ENCODE data around the gene SESN3. TPM values are rescaled to one million over a fixed set of nuclear protein-coding genes. Genes with fewer than 3 reads are reported as not detected.

The SESN3 gene
- total RNA-seq, 1 experiment from 2014 or later, result 1.4 TPM

DNA sequence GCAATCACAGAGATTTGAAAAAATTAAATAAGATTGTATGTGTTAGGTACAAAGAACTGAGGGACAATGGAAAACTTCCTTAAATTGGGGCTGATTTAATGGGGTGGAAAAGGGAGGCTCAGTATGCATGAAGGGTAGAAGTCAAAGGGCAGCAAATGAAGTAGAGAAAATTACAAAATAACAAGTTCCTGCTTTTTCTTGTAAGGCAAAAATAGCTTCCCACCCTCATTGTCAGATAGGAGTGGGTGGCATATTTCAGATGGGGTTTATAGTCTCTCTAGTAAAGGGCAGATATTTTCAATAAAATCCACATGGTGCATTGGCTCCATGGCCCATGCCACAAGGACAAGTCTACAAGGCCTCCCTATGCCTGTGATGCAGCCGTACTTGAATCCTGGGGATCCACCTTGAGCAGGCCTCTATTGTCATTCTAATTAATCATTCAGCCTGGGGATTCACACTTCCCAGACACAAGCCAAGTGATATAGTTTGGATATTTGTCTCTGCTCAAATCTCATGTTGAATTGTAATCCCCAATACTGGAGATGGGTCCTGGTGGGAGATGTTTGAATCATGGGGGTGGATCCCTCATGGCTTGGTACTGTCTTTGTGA is 36.7 kb upstream of the SESN3 start:
- CTCF ChIA-PET, result no interaction called here
- DNase-seq (ENCODE audit: low read depth, low spot score) (no peak), ATAC-seq (no peak)
- no peak overlapping the region for H3K4me3 ChIP-seq (ENCODE audit: low read depth in 2 of 2, low read length in 2 of 2)
- no peak overlapping the region for H3K27ac ChIP-seq (ENCODE audit: low read length)
- no peaks in the 10 kb centered on the region for H3K4me1 ChIP-seq (ENCODE audit: control insufficient read depth, insufficient read depth, low read length)
- in situ Hi-C loops (cut with HindIII; ENCODE audit: low pct_unique_long_range_greater_than_20kb, low sequenced_read_pairs), result no loop called here
- no TSS peak for BruUV-seq (replicated peaks)
- POLR2A ChIA-PET, result no interaction called here
- intact Hi-C loops (cut with micrococcal nuclease; ENCODE audit: unreplicated experiment), result no loop called here
- H3K27me3 ChIP-seq (ENCODE audit: control insufficient read depth, insufficient read depth, low read length), result no peaks in the 10 kb centered on the region; the same call in 1 of the 2 replicates
- TF ChIP-seq SIN3A (IDR thresholded peaks at IDR 0.05; ENCODE audit: borderline replicate concordance, insufficient read depth, low read depth, low read length) (no peak), POLR2AphosphoS5 (IDR thresholded peaks at IDR 0.05; ENCODE audit: low read depth, low read length) (no peak), TCF7L2 (IDR thresholded peaks at IDR 0.05; ENCODE audit: low read depth, low read length) (no peak)
- TF ChIP-seq, protein P1, sequence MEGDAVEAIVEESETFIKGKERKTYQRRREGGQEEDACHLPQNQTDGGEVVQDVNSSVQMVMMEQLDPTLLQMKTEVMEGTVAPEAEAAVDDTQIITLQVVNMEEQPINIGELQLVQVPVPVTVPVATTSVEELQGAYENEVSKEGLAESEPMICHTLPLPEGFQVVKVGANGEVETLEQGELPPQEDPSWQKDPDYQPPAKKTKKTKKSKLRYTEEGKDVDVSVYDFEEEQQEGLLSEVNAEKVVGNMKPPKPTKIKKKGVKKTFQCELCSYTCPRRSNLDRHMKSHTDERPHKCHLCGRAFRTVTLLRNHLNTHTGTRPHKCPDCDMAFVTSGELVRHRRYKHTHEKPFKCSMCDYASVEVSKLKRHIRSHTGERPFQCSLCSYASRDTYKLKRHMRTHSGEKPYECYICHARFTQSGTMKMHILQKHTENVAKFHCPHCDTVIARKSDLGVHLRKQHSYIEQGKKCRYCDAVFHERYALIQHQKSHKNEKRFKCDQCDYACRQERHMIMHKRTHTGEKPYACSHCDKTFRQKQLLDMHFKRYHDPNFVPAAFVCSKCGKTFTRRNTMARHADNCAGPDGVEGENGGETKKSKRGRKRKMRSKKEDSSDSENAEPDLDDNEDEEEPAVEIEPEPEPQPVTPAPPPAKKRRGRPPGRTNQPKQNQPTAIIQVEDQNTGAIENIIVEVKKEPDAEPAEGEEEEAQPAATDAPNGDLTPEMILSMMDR (IDR thresholded peaks at IDR 0.05), result no peak
- TF ChIP-seq, protein P2, sequence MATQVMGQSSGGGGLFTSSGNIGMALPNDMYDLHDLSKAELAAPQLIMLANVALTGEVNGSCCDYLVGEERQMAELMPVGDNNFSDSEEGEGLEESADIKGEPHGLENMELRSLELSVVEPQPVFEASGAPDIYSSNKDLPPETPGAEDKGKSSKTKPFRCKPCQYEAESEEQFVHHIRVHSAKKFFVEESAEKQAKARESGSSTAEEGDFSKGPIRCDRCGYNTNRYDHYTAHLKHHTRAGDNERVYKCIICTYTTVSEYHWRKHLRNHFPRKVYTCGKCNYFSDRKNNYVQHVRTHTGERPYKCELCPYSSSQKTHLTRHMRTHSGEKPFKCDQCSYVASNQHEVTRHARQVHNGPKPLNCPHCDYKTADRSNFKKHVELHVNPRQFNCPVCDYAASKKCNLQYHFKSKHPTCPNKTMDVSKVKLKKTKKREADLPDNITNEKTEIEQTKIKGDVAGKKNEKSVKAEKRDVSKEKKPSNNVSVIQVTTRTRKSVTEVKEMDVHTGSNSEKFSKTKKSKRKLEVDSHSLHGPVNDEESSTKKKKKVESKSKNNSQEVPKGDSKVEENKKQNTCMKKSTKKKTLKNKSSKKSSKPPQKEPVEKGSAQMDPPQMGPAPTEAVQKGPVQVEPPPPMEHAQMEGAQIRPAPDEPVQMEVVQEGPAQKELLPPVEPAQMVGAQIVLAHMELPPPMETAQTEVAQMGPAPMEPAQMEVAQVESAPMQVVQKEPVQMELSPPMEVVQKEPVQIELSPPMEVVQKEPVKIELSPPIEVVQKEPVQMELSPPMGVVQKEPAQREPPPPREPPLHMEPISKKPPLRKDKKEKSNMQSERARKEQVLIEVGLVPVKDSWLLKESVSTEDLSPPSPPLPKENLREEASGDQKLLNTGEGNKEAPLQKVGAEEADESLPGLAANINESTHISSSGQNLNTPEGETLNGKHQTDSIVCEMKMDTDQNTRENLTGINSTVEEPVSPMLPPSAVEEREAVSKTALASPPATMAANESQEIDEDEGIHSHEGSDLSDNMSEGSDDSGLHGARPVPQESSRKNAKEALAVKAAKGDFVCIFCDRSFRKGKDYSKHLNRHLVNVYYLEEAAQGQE (IDR thresholded peaks at IDR 0.05; ENCODE audit: insufficient read depth in 1 of 2, low read depth in 2 of 2, low read length in 1 of 2), result no peak
- no peaks in the 10 kb centered on the region for H3K9me3 ChIP-seq (ENCODE audit: control insufficient read depth, insufficient read depth, low read depth, low read length)
- no peaks in the 10 kb centered on the region for H3K36me3 ChIP-seq (ENCODE audit: control insufficient read depth, insufficient read depth, low read length)

DNA sequence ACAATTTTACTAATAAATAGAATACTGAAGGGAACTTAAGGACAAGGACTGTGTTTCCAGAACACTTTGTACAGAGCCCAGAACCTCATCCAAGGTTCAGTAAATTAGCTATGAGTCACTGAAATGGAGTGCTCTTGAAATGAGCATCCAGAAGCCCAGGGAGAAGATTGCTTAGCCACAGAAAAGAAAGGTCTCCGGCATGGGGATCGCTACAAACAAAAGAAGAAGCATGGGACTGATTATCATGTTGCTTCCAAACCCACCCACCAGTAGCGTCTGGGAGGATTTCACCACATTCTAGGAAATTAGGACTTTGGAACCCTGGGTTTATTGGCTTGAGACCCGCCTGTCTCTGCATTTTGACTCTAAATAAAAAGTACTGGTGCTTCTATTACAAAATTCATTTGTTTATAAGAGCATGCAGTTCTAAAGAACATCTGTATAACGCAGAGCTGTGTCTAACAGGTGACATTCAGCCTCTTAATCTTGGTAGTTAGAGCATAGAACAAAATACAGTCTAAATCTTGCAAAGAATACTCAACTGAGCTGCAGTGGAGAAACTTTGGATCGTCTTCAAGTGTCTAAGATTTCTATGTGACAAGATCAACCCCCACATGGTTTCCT is 35.9 kb upstream of the SESN3 start:
- no TSS peak for BruUV-seq (replicated peaks)
- ATAC-seq (no peak), DNase-seq (ENCODE audit: low read depth, low spot score) (no peak)
- no peaks in the 10 kb centered on the region for H3K9me3 ChIP-seq (ENCODE audit: control insufficient read depth, insufficient read depth, low read depth, low read length)
- H3K27ac ChIP-seq (ENCODE audit: low read length), result no peak overlapping the region
- intact Hi-C loops (cut with micrococcal nuclease; ENCODE audit: unreplicated experiment), result no loop called here
- POLR2A ChIA-PET, result no interaction called here
- H3K4me3 ChIP-seq (ENCODE audit: low read depth in 2 of 2, low read length in 2 of 2), result no peak overlapping the region
- in situ Hi-C loops (cut with HindIII; ENCODE audit: low pct_unique_long_range_greater_than_20kb, low sequenced_read_pairs), result no loop called here
- TF ChIP-seq, protein P1 (IDR thresholded peaks at IDR 0.05), result no peak
- no peak for TF ChIP-seq POLR2AphosphoS5 (IDR thresholded peaks at IDR 0.05; ENCODE audit: low read depth, low read length)
- no peak for TF ChIP-seq TCF7L2 (IDR thresholded peaks at IDR 0.05; ENCODE audit: low read depth, low read length)
- TF ChIP-seq, protein P2 (IDR thresholded peaks at IDR 0.05; ENCODE audit: insufficient read depth in 1 of 2, low read depth in 2 of 2, low read length in 1 of 2), result no peak
- no peak for TF ChIP-seq SIN3A (IDR thresholded peaks at IDR 0.05; ENCODE audit: borderline replicate concordance, insufficient read depth, low read depth, low read length)
- H3K36me3 ChIP-seq (ENCODE audit: control insufficient read depth, insufficient read depth, low read length), result no peaks in the 10 kb centered on the region
- CTCF ChIA-PET, result no interaction called here
- H3K4me1 ChIP-seq (ENCODE audit: control insufficient read depth, insufficient read depth, low read length), result no peaks in the 10 kb centered on the region
- no peaks in the 10 kb centered on the region; the same call in 1 of the 2 replicates for H3K27me3 ChIP-seq (ENCODE audit: control insufficient read depth, insufficient read depth, low read length)
